Fibroblast of skin of left quadriceps (primary cell): ENCODE results near the gene RCSD1.
A peak's percentile ranks its signal among the peaks of the same experiment; 100 is the strongest.
"Not testable (repeated sequence)": the region's sequence is repeated elsewhere in the genome, so short reads cannot be mapped to it uniquely, and the experiment has no call there.

Experiments used
- DNase-seq, 2 experiments: peaks; one replicate each; pipeline ENCODE4 v3.0.0-alpha.2; 2013; ENCODE audit warnings: low read depth in 2 of 2

RCSD1 gene

GRCh38 chr1:167714439-167715156 lies 84.6 kb downstream of the RCSD1 start:
- peak; percentile 58 to 69 for DNase-seq

GRCh38 chr1:167715157-167715999 lies 85.3 kb downstream of the RCSD1 start:
- peak; percentile 77 to 78 for DNase-seq

GRCh38 chr1:167716000-167716271 lies 85.9 kb downstream of the RCSD1 start:
- DNase-seq, result no peak

- no peak for DNase-seq
These were observed 87.3 kb downstream of the RCSD1 start for GRCh38 chr1:167717351-167717750.

GRCh38 chr1:167718914-167719691 lies 89.1 kb downstream of the RCSD1 start:
- no peak for DNase-seq

GRCh38 chr1:167719715-167720421 lies 89.8 kb downstream of the RCSD1 start:
- not testable (repeated sequence) for DNase-seq

GRCh38 chr1:167720965-167721616 lies 91.1 kb downstream of the RCSD1 start:
- DNase-seq, result peak; percentile 35 to 36

GRCh38 chr1:167721617-167722151 lies 91.7 kb downstream of the RCSD1 start, which contains the start of gene MPZL1:
TSS of gene MPZL1 (plus strand) at chr1:167721982. CDS start at chr1:167722152, 170 bp downstream.
- DNase-seq, result peak; percentile 86 to 87

- no peak for DNase-seq
These were observed 92.3 kb downstream of the RCSD1 start for GRCh38 chr1:167722152-167722869.

GRCh38 chr1:167722870-167723251 lies 92.8 kb downstream of the RCSD1 start:
- DNase-seq, result no peak

GRCh38 chr1:167723707-167724323 lies 93.8 kb downstream of the RCSD1 start:
- no peak for DNase-seq

- no peak for DNase-seq
These were observed 96.0 kb downstream of the RCSD1 start for GRCh38 chr1:167726008-167726407.

GRCh38 chr1:167728818-167729410 lies 98.9 kb downstream of the RCSD1 start:
- no peak for DNase-seq

GRCh38 chr1:167734227-167734626 lies 104.2 kb downstream of the RCSD1 start:
- DNase-seq, result no peak

- DNase-seq, result no peak
These were observed 104.8 kb downstream of the RCSD1 start for GRCh38 chr1:167734841-167735240.

- no peak for DNase-seq
These were observed 107.1 kb downstream of the RCSD1 start for GRCh38 chr1:167737169-167737568.

GRCh38 chr1:167738158-167738557 lies 108.1 kb downstream of the RCSD1 start:
- DNase-seq, result no peak

- no peak for DNase-seq
These were observed 109.7 kb downstream of the RCSD1 start for GRCh38 chr1:167739752-167740151.

- DNase-seq, result not testable (repeated sequence)
These were observed 111.1 kb downstream of the RCSD1 start for GRCh38 chr1:167741103-167741502.
